GM12878 (cell line): ENCODE measurements around the gene LYSMD1. TPM values are rescaled to one million over a fixed set of nuclear protein-coding genes. Genes with fewer than 3 reads are reported as not detected.

Experiments
- ATAC-seq: fragments of 200-7000 bp; cut with Tn5 transposase; 3 replicates; pipeline ENCODE4 v1.9.1; 2020; ENCODE audit warnings: mild to moderate bottlenecking, moderate library complexity
- BruUV-seq: library from RNA; stranded (reverse); fragments of 400-500 nt; replicated peaks from 2 replicates; lab custom pipeline; 2021; lab: Mats Ljungman, UMichigan
- CTCF ChIA-PET: fragments of 300-600 bp; sonication (Branson Sonifier 250); formaldehyde crosslinking; extraction: SDS; loops from one replicate; lab custom pipeline; 2021; ENCODE audit warnings: inconsistent platforms; lab: Yijun Ruan, JAX
- POLR2A ChIA-PET: fragments of 350-600 bp; formaldehyde crosslinking; extraction: SDS; loops from one replicate; lab custom pipeline; 2021; ENCODE audit warnings: inconsistent platforms; lab: Charles Lee
- RAD21 ChIA-PET: fragments of 300-600 bp; sonication (Branson Sonifier 250); formaldehyde crosslinking; loops from one replicate; lab custom pipeline; 2023; ENCODE audit warnings: antibody characterized with exemption; ENCODE audit not compliant: unreplicated experiment; lab: Charles Lee
- SMC1A ChIA-PET: fragments of 300-600 bp; sonication (Branson Sonifier 250); formaldehyde crosslinking; loops from one replicate; lab custom pipeline; 2023; ENCODE audit not compliant: unreplicated experiment, uncharacterized antibody; lab: Charles Lee
- DNase-seq: peaks from one replicate; pipeline ENCODE4 v3.0.0-alpha.2; 2011; ENCODE audit warnings: low read depth, low spot score
- FAIRE-seq: peaks from 3 replicates; lab custom pipeline; 2011; peaks lifted over from hg19 to GRCh38; lab: Jason Lieb, UNC
- H2AFZ ChIP-seq: 2 replicates; pipeline ENCODE4 v1.6.0; 2011; ENCODE audit warnings: low read depth, low read length, control low read depth; ENCODE audit not compliant: control insufficient read depth
- H3K27ac ChIP-seq: 2 replicates; pipeline ENCODE4 v1.5.1; 2011; ENCODE audit warnings: control low read depth; ENCODE audit not compliant: control insufficient read depth, insufficient read depth
- H3K27me3 ChIP-seq, 2 experiments: replicated peaks in 1 of 2; 2 replicates each; pipeline versions ENCODE4 v1.6.0 to v1.6.1; 2011; ENCODE audit warnings: low read length in 1 of 2; ENCODE audit not compliant: control insufficient read depth in 2 of 2, insufficient read depth in 2 of 2
- H3K36me3 ChIP-seq, 2 experiments: 2 replicates each; pipeline ENCODE4 v1.5.1; 2011; ENCODE audit warnings: low read length in 1 of 2; ENCODE audit not compliant: control insufficient read depth in 2 of 2, insufficient read depth in 2 of 2
- H3K4me1 ChIP-seq: 2 replicates; pipeline ENCODE4 v1.6.1; 2011; ENCODE audit warnings: mild to moderate bottlenecking, low read length, moderate library complexity, mixed read lengths; ENCODE audit not compliant: control insufficient read depth, insufficient read depth
- H3K4me2 ChIP-seq: 2 replicates; pipeline ENCODE4 v1.6.0; 2011; ENCODE audit warnings: control low read depth; ENCODE audit not compliant: control insufficient read depth, insufficient read depth
- H3K4me3 ChIP-seq: fragments of 200-600 bp; sonication (generic); 2 replicates; pipeline ENCODE4 v1.5.1; 2016
- H3K79me2 ChIP-seq: 2 replicates; pipeline ENCODE4 v1.6.0; 2011; ENCODE audit warnings: low read length; ENCODE audit not compliant: control insufficient read depth, insufficient read depth
- H3K9ac ChIP-seq: 2 replicates; pipeline ENCODE4 v1.8.0; 2011; ENCODE audit warnings: low read length, control low read depth, mixed read lengths; ENCODE audit not compliant: control insufficient read depth, insufficient read depth
- H3K9me3 ChIP-seq: replicated peaks from 3 replicates; pipeline ENCODE4 v1.5.1; 2011; ENCODE audit warnings: mild to moderate bottlenecking, low read length; ENCODE audit not compliant: control insufficient read depth, insufficient read depth
- H4K20me1 ChIP-seq: 2 replicates; pipeline ENCODE4 v1.6.0; 2011; ENCODE audit not compliant: control insufficient read depth, insufficient read depth
- CHD4 ChIP-seq: fragments of 200-600 bp; sonication (generic); IDR thresholded peaks from 2 replicates; pipeline ENCODE4 v1.6.1; 2016; ENCODE audit warnings: mild to moderate bottlenecking
- GABPA ChIP-seq: IDR thresholded peaks from 2 replicates; pipeline ENCODE4 v1.6.1; 2014; ENCODE audit warnings: antibody characterized with exemption, low read depth, mild to moderate bottlenecking, inconsistent platforms
- IKZF2 ChIP-seq, 2 experiments: fragments of 450-650 bp; IDR thresholded peaks; 2 replicates each; pipeline ENCODE4 v1.6.1; 2017; ENCODE audit warnings: mild to moderate bottlenecking in 2 of 2, moderate library complexity in 2 of 2
- RB1 ChIP-seq: fragments of 450-650 bp; formaldehyde crosslinking; IDR thresholded peaks from 2 replicates; pipeline ENCODE4 v1.6.1; 2017; ENCODE audit warnings: mild to moderate bottlenecking, borderline replicate concordance
- RELA ChIP-seq: fragments of 450-650 bp; IDR thresholded peaks from 2 replicates; pipeline ENCODE4 v1.8.0; 2014; ENCODE audit warnings: borderline replicate concordance; ENCODE audit not compliant: partially characterized antibody
- RUNX3 ChIP-seq: IDR thresholded peaks from 2 replicates; pipeline ENCODE4 v1.6.1; 2012; ENCODE audit warnings: low read length, inconsistent platforms
- YY1 ChIP-seq: IDR thresholded peaks from 2 replicates; pipeline ENCODE4 v1.6.1; 2011; ENCODE audit warnings: low read depth, mild to moderate bottlenecking, low read length
- whole genome bisulfite sequencing: methylation state at CpG from one replicate; pipeline ENCODE4 v1.1.6; 2016; ENCODE audit warnings: low lambda C conversion rate; ENCODE audit not compliant: insufficient replicate concordance, insufficient coverage; ENCODE audit errors: missing lambda C conversion rate; 5-methylcytosine and 5-hydroxymethylcytosine counted together
- in situ Hi-C: fragments of 300-500 bp; cut with MboI; formaldehyde crosslinking; loops from 9 replicates; pipeline ENCODE4 v1.14.3; 2018; ENCODE audit warnings: mixed read lengths
- intact Hi-C: fragments of 100-400 bp; cut with micrococcal nuclease; formaldehyde crosslinking; loops from one replicate; pipeline ENCODE4 v1.14.2; 2022; ENCODE audit not compliant: unreplicated experiment
- polyA plus RNA-seq, 11 experiments: library from polyadenylated mRNA; depleted of rRNA in 4 of 11; unstranded in 6 of 11; stranded (reverse) in 5 of 11; fragments of >200 nt; fragmentation: Nextera tagmentation in 4 of 11; fragmentation: Illumina TruSeq in 1 of 11; extraction: Ambion mirVana in 4 of 11; extraction: Trizol in 1 of 11; gene quantifications; 1 replicate in 1 of 11; 2 replicates in 10 of 11; pipeline versions ENCODE4 v1.2.1 to v1.2.3, GENCODE V29; 2011 to 2016; ENCODE audit warnings: inconsistent platforms in 2 of 11, missing spikeins in 2 of 11, low read depth in 1 of 11
- total RNA-seq, 4 experiments: library from RNA; depleted of rRNA in 3 of 4; stranded (reverse); fragments of >200 nt in 3 of 4; fragmentation: Illumina TruSeq in 1 of 4; extraction: Trizol in 1 of 4; gene quantifications; 2 replicates each; pipeline versions ENCODE4 v1.2.1 to v1.2.3, GENCODE V29; 2013 to 2021
- TF ChIP-seq, protein P1 (sequence below): IDR thresholded peaks from 2 replicates; pipeline ENCODE4 v1.6.1; 2012; ENCODE audit warnings: low read depth, low read length, improper control_type of control experiment
- TF ChIP-seq, protein P2 (sequence below): IDR thresholded peaks from 2 replicates; pipeline ENCODE4 v1.6.1; 2011; ENCODE audit warnings: low read depth, low read length, improper control_type of control experiment, borderline replicate concordance

Gene LYSMD1
- total and polyA plus RNA-seq, 10 of the 15 experiments (the other 5 are each of a cell fraction or from before 2014, with no cell fraction given): 0.80 to 10.4 (median 6.5) TPM

DNA sequence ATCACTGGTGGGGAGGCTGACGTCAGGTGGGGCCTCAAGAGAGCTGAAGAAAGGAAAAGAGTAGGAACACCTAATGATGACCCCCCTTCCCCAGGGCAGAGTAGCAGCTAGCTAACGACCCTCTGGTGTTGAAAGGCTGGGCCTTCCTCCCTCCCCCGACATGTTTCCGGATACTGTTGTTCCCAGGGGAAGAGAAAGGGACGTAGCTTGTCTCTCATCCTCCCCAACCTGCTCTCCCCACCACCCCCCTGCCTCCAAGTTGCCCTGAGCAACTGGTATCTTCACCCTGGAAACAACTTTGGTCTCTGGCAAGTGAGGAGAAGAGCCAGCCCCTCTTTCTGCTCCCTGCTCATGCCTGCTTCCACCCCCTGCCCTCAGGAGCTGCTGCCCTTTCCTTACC, 21.7 kb downstream of the LYSMD1 start:
- ChIA-PET CTCF (interaction anchor here (1.3 to 3.2 kb wide), 2 partner anchors 11 to 44 kb away, joined by 6 to 16 read pairs; no protein-coding TSS in a partner anchor), SMC1A (interaction anchor here (0.8 kb wide), 1 partner anchor 44 kb away, joined by 3 read pairs; no protein-coding TSS in a partner anchor), RAD21 (interaction anchor here (2.7 kb wide), 1 partner anchor 11 kb away, joined by 13 read pairs; no protein-coding TSS in a partner anchor), POLR2A (interaction anchor here (0.6 to 0.8 kb wide), 3 partner anchors 65 to 164 kb away, joined by 5 to 8 read pairs (median 6); no protein-coding TSS in a partner anchor)
- no peaks in the 10 kb centered on the region for H3K36me3 ChIP-seq
- no peak overlapping the region for H3K4me2 ChIP-seq
- 0% methylated on average over 5 of the region's 5 CpGs for WGBS
- no peaks in the 10 kb centered on the region for H3K9me3 ChIP-seq
- H3K27ac ChIP-seq: no peak overlapping the region
- H3K4me1 ChIP-seq: no peaks in the 10 kb centered on the region; the same call in 1 of the 2 replicates
- peaks cover 0 to 8% of the 10 kb centered on the region in 2 experiments for H3K27me3 ChIP-seq
- ATAC-seq (no peak), DNase-seq (no peak), FAIRE-seq (no peak)
- TF ChIP-seq CHD4: no peak
- H4K20me1 ChIP-seq: no peaks in the 10 kb centered on the region; the same call in 1 of the 2 replicates
- H3K4me3 ChIP-seq: no peak overlapping the region
- H3K9ac ChIP-seq: no peak overlapping the region
- BruUV-seq: no TSS peak
- no peaks in the 10 kb centered on the region for H3K79me2 ChIP-seq
- intact Hi-C loops: no loop called here
- no peak overlapping the region for H2AFZ ChIP-seq
- in situ Hi-C loops: no loop called here

DNA sequence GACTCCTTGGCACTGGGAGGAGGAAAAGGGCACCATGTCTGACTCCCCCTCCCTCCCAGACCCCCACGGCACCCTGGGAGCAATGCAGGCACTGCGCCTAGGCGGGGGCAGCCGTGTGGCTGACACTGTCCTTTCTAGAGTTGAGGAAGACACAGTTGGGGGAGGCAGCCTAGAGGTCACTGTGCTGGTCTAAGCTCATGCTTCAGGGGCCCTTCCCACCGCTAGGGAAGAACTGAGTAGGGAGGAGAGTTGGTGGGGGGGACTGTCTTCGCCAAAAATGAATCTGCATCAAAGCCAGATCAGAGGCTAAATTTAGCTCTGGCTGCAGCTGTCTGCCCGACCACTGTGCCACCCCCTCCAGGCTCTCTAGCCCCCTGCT, 22.7 kb downstream of the LYSMD1 start:
- in situ Hi-C loops (no loop called here), intact Hi-C loops (no loop called here)
- Histone ChIP-seq H3K79me2 (no peaks in the 10 kb centered on the region), H3K4me3 (no peak overlapping the region), H3K4me1 (no peaks in the 10 kb centered on the region; the same call in 1 of the 2 replicates), H3K27me3 (peaks cover 0 to 8% of the 10 kb centered on the region in 2 experiments), H4K20me1 (no peaks in the 10 kb centered on the region; the same call in 1 of the 2 replicates), H3K4me2 (no peak overlapping the region), H3K36me3 (no peaks in the 10 kb centered on the region), H3K27ac (no peak overlapping the region), H3K9me3 (no peaks in the 10 kb centered on the region), H2AFZ (no peak overlapping the region), H3K9ac (no peak overlapping the region)
- ChIA-PET POLR2A (interaction anchor here (0.6 kb wide), 1 partner anchor 52 kb away, joined by 4 read pairs; no protein-coding TSS in a partner anchor), SMC1A (interaction anchor here (1.3 kb wide), 1 partner anchor 43 kb away, joined by 3 read pairs; no protein-coding TSS in a partner anchor), RAD21 (interaction anchor here (2.7 kb wide), 1 partner anchor 12 kb away, joined by 13 read pairs; no protein-coding TSS in a partner anchor), CTCF (interaction anchor here (0.6 to 3.2 kb wide), 3 partner anchors 11 to 97 kb away, joined by 4 to 16 read pairs (median 6); no protein-coding TSS in a partner anchor)
- 31% methylated on average over 7 of the region's 7 CpGs for WGBS
- no TSS peak for BruUV-seq
- no peak for FAIRE-seq
- no peak for DNase-seq
- TF ChIP-seq, protein P1, sequence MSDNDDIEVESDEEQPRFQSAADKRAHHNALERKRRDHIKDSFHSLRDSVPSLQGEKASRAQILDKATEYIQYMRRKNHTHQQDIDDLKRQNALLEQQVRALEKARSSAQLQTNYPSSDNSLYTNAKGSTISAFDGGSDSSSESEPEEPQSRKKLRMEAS: no peak
- TF ChIP-seq IKZF2 (IDR thresholded peaks at IDR 0.05) (no peak), RELA (no peak), RUNX3 (no peak), GABPA (no peak), RB1 (no peak), YY1 (no peak)
- TF ChIP-seq, protein P2, sequence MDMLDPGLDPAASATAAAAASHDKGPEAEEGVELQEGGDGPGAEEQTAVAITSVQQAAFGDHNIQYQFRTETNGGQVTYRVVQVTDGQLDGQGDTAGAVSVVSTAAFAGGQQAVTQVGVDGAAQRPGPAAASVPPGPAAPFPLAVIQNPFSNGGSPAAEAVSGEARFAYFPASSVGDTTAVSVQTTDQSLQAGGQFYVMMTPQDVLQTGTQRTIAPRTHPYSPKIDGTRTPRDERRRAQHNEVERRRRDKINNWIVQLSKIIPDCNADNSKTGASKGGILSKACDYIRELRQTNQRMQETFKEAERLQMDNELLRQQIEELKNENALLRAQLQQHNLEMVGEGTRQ: no peak
- ATAC-seq: no peak
